K562 (cell line): Measurements from ENCODE around the gene ZNF800. TPM values are rescaled to one million over a fixed set of nuclear protein-coding genes. Genes with fewer than 3 reads are reported as not detected.

Source experiments
- ASH1L ChIP-seq: fragments of 450-650 bp; IDR thresholded peaks from 2 replicates; pipeline ENCODE4 v1.6.1; 2018; ENCODE audit warnings: borderline replicate concordance, mild to moderate bottlenecking, low read depth; ENCODE audit not compliant: partially characterized antibody
- FOXM1 ChIP-seq, 2 experiments: fragments of 450-650 bp in 1 of 2; sonication (generic) in 1 of 2; formaldehyde crosslinking in 1 of 2; IDR thresholded peaks; 2 replicates each; pipeline versions ENCODE4 v1.6.1 to v1.9.0; 2017 to 2022; ENCODE audit warnings: low read depth in 2 of 2, mild to moderate bottlenecking in 2 of 2, missing genetic modification reagents in 1 of 2, moderate library complexity in 1 of 2
- HMG20A ChIP-seq: fragments of 450-650 bp; formaldehyde crosslinking; conservative IDR thresholded peaks from 2 replicates; pipeline ENCODE4 v1.4.0; 2020; ENCODE audit warnings: mild to moderate bottlenecking, mixed read lengths
- JUND ChIP-seq, 2 experiments: IDR thresholded peaks; 2 replicates in 1 of 2; 3 replicates in 1 of 2; pipeline ENCODE4 v1.6.1; 2011; ENCODE audit warnings: borderline replicate concordance in 2 of 2, low read depth in 2 of 2, low read length in 2 of 2, improper control_type of control experiment in 1 of 2, missing biosample characterization in 1 of 2, missing genetic modification characterization in 1 of 2, missing genetic modification reagents in 1 of 2
- PHB ChIP-seq: fragments of 250-450 bp; sonication (Bioruptor Pico); IDR thresholded peaks from 2 replicates; pipeline ENCODE4 v1.5.0; 2021
- POLR3A ChIP-seq: IDR thresholded peaks from 2 replicates; pipeline ENCODE4 v1.6.1; 2011; ENCODE audit warnings: borderline replicate concordance, mild to moderate bottlenecking, moderate library complexity; ENCODE audit not compliant: insufficient read length, insufficient read depth; ENCODE audit errors: extremely low read depth
- PTTG1 ChIP-seq: fragments of 450-650 bp; IDR thresholded peaks from 2 replicates; pipeline ENCODE4 v1.6.1; 2016; ENCODE audit warnings: low read depth, mild to moderate bottlenecking, missing genetic modification characterization, missing compliant biosample characterization
- SLC30A9 ChIP-seq: fragments of 250-450 bp; sonication (Bioruptor Pico); IDR thresholded peaks from 2 replicates; pipeline ENCODE4 v1.8.0; 2022; ENCODE audit warnings: mild to moderate bottlenecking, moderate library complexity
- SP1 ChIP-seq: sonication (generic); formaldehyde crosslinking; IDR thresholded peaks from 2 replicates; pipeline ENCODE4 v1.8.1; 2022; ENCODE audit warnings: mild to moderate bottlenecking, missing genetic modification reagents
- SREBF2 ChIP-seq: sonication (generic); formaldehyde crosslinking; IDR thresholded peaks from 2 replicates; pipeline ENCODE4 v1.4.0; 2020; ENCODE audit warnings: mild to moderate bottlenecking, missing genetic modification reagents
- TAF1 ChIP-seq: IDR thresholded peaks from 2 replicates; pipeline ENCODE4 v1.6.1; 2011; ENCODE audit warnings: mild to moderate bottlenecking, low read length, moderate library complexity; ENCODE audit not compliant: insufficient read depth, control insufficient read depth, severe bottlenecking; ENCODE audit errors: extremely low read depth
- TOE1 ChIP-seq, 2 experiments: fragments of 450-650 bp in 1 of 2; sonication (generic) in 1 of 2; formaldehyde crosslinking in 1 of 2; IDR thresholded peaks; 2 replicates each; pipeline versions ENCODE4 v1.7.1 to v1.8.0; 2016 to 2022; ENCODE audit warnings: borderline replicate concordance in 2 of 2, mild to moderate bottlenecking in 2 of 2, antibody characterized with exemption in 1 of 2, inconsistent platforms in 1 of 2, low read depth in 1 of 2, missing genetic modification reagents in 1 of 2, moderate library complexity in 1 of 2
- ZFP91 ChIP-seq: sonication (generic); formaldehyde crosslinking; IDR thresholded peaks from 2 replicates; pipeline ENCODE4 v1.8.0; 2022; ENCODE audit warnings: mild to moderate bottlenecking, missing genetic modification reagents
- ZHX1 ChIP-seq: fragments of 150-350 bp; conservative IDR thresholded peaks from 2 replicates; pipeline ENCODE4 v1.6.1; 2014; ENCODE audit warnings: low read length
- ZNF121 ChIP-seq: sonication (generic); formaldehyde crosslinking; conservative IDR thresholded peaks from 2 replicates; pipeline ENCODE4 v1.8.0; 2022; ENCODE audit warnings: missing genetic modification reagents
- ZNF133 ChIP-seq: fragments of 250-450 bp; sonication (Bioruptor Pico); IDR thresholded peaks from 2 replicates; pipeline ENCODE4 v1.4.0; 2020; ENCODE audit warnings: mild to moderate bottlenecking
- ZNF253 ChIP-seq: fragments of 250-450 bp; sonication (Bioruptor Pico); conservative IDR thresholded peaks from 2 replicates; pipeline ENCODE4 v1.6.1; 2021; ENCODE audit warnings: mild to moderate bottlenecking
- ZNF311 ChIP-seq: fragments of 250-450 bp; sonication (Bioruptor Pico); IDR thresholded peaks from 2 replicates; pipeline ENCODE4 v1.4.0; 2020; ENCODE audit warnings: mild to moderate bottlenecking, moderate library complexity
- ZNF395 ChIP-seq: fragments of 200-800 bp; sonication (Bioruptor generic); IDR thresholded peaks from 2 replicates; pipeline ENCODE4 v1.6.1; 2017; ENCODE audit warnings: missing genetic modification characterization, missing compliant biosample characterization
- ZNF41 ChIP-seq: fragments of 250-450 bp; sonication (Bioruptor Pico); conservative IDR thresholded peaks from 2 replicates; pipeline ENCODE4 v1.4.0; 2020; ENCODE audit warnings: mild to moderate bottlenecking
- ZNF57 ChIP-seq: fragments of 450-650 bp; formaldehyde crosslinking; IDR thresholded peaks from 2 replicates; pipeline ENCODE4 v1.4.0; 2020; ENCODE audit warnings: mild to moderate bottlenecking, moderate library complexity
- polyA plus RNA-seq, 8 experiments: library from polyadenylated mRNA; depleted of rRNA in 4 of 8; stranded (reverse) in 5 of 8; unstranded in 3 of 8; fragments of >200 nt; fragmentation: Nextera tagmentation in 2 of 8; fragmentation: Illumina TruSeq in 1 of 8; extraction: Ambion mirVana in 2 of 8; extraction: Trizol in 1 of 8; gene quantifications; 2 replicates each; pipeline versions ENCODE4 v1.2.1 to v1.2.3, GENCODE V29; 2011 to 2014; ENCODE audit warnings: inconsistent platforms in 1 of 8, missing spikeins in 1 of 8
- total RNA-seq, 7 experiments: library from RNA; depleted of rRNA in 6 of 7; stranded (reverse); fragments of >200 nt in 6 of 7; fragmentation: Illumina TruSeq in 2 of 7; extraction: Trizol in 2 of 7; gene quantifications; 2 replicates each; pipeline versions ENCODE4 v1.2.1 to v1.2.3, GENCODE V29; 2011 to 2021; ENCODE audit warnings: low replicate concordance in 1 of 7

The ZNF800 gene
- total and polyA plus RNA-seq, 9 of the 15 experiments (the other 6 are each of a cell fraction or from before 2014, with no cell fraction given): 7.5 to 58.3 (median 33.4) TPM

GRCh38 chr7:127390817-127391590 lies 1.5 kb downstream of the ZNF800 start (continued):
- TF ChIP-seq ASH1L (no peak), SP1 (CRISPR knock-in tag) (0 out of 2 replicates have a peak, but pooled peaks have one; percentile 30), SREBF2 (CRISPR knock-in tag) (no peak), TAF1 (no peak), SLC30A9 (CRISPR knock-in tag) (no peak), PHB (CRISPR knock-in tag) (no peak), TOE1 (IDR thresholded peaks at IDR 0.05; ENCODE audit: borderline replicate concordance) (no peak), TOE1 (CRISPR knock-in tag; IDR thresholded peaks at IDR 0.05; ENCODE audit: borderline replicate concordance, low read depth) (no peak), POLR3A (no peak), JUND (IDR thresholded peaks at IDR 0.05; ENCODE audit: borderline replicate concordance, low read depth, low read length) (no peak), JUND (tag; IDR thresholded peaks at IDR 0.05; ENCODE audit: borderline replicate concordance, low read depth, low read length) (no peak), PTTG1 (tag) (no peak), ZNF121 (no peak), ZNF41 (CRISPR knock-in tag) (no peak), FOXM1 (IDR thresholded peaks at IDR 0.05; ENCODE audit: low read depth) (no peak), FOXM1 (CRISPR knock-in tag; IDR thresholded peaks at IDR 0.05; ENCODE audit: low read depth) (no peak), ZNF57 (no peak), ZNF311 (CRISPR knock-in tag) (no peak), HMG20A (no peak), ZNF253 (CRISPR knock-in tag) (no peak), ZNF395 (CRISPR knock-in tag) (no peak), ZHX1 (no peak), ZNF133 (CRISPR knock-in tag) (no peak), ZFP91 (CRISPR knock-in tag) (no peak)
